Neural cell (in vitro differentiated cells): ENCODE measurements around the gene OR6K2.

Source experiments
- CTCF ChIP-seq: fragments of 450-650 bp; IDR thresholded peaks from 2 replicates; pipeline ENCODE4 v1.5.1; 2014; ENCODE audit warnings: antibody characterized with exemption, mild to moderate bottlenecking, moderate library complexity; ENCODE audit not compliant: poor library complexity, severe bottlenecking
- EP300 ChIP-seq: fragments of 450-650 bp; conservative IDR thresholded peaks from 2 replicates; pipeline ENCODE4 v1.6.1; 2014; ENCODE audit warnings: antibody characterized with exemption, mild to moderate bottlenecking, moderate library complexity; ENCODE audit not compliant: poor library complexity, severe bottlenecking
- EZH2 ChIP-seq: fragments of 200-600, 300-800 bp; shearing (Covaris generic), sonication (generic); IDR thresholded peaks from 2 replicates; pipeline ENCODE4 v1.6.1; 2014; ENCODE audit warnings: antibody characterized with exemption, low read length, borderline replicate concordance, mild to moderate bottlenecking; ENCODE audit not compliant: insufficient read depth, poor library complexity, severe bottlenecking
- POLR2AphosphoS5 ChIP-seq: IDR thresholded peaks from 2 replicates; pipeline ENCODE4 v1.6.1; 2012
- RAD21 ChIP-seq: fragments of 450-650 bp; conservative IDR thresholded peaks from 2 replicates; pipeline ENCODE4 v1.6.1; 2014; ENCODE audit warnings: antibody characterized with exemption, mild to moderate bottlenecking, moderate library complexity
- REST ChIP-seq: IDR thresholded peaks from 2 replicates; pipeline ENCODE4 v1.6.1; 2012; ENCODE audit warnings: borderline replicate concordance
- TAF1 ChIP-seq: IDR thresholded peaks from 2 replicates; pipeline ENCODE4 v1.6.1; 2012; ENCODE audit warnings: low read depth

- TF ChIP-seq CTCF (no peak), EZH2 (no peak), REST (no peak), EP300 (no peak), POLR2AphosphoS5 (no peak), TAF1 (no peak), RAD21 (no peak)
Measured at GRCh38 chr1:158700552-158700951, at the start of gene OR6K2.
